A549 (cell line): Measurements from ENCODE around the gene XCL1. TPM values are rescaled to one million over a fixed set of nuclear protein-coding genes. Genes with fewer than 3 reads are reported as not detected.

Experiments
- ATAC-seq, 2 experiments: fragments of 200-7000 bp in 1 of 2; fragments of >200 bp in 1 of 2; cut with Nextera tagmentation in 1 of 2; cut with Tn5 transposase in 1 of 2; 3 replicates each; pipeline versions ENCODE4 v1.8.0 to v1.9.1; 2018 to 2020; ENCODE audit warnings: mild to moderate bottlenecking in 1 of 2, moderate library complexity in 1 of 2
- CTCF ChIA-PET: fragments of 300-600 bp; sonication (Branson Sonifier 250); formaldehyde crosslinking; extraction: SDS; loops from one replicate; lab custom pipeline; 2021; ENCODE audit warnings: antibody characterized with exemption, inconsistent platforms; lab: Yijun Ruan, JAX
- POLR2A ChIA-PET: fragments of 350-600 bp; formaldehyde crosslinking; extraction: SDS; loops from one replicate; lab custom pipeline; 2021; ENCODE audit warnings: antibody characterized with exemption, inconsistent platforms; lab: Yijun Ruan, JAX
- DNase-seq, 2 experiments: peaks; one replicate each; pipeline versions ENCODE4 v3.0.0 to v3.0.0-alpha.2; 2011 to 2016; ENCODE audit warnings: low read depth in 1 of 2, low spot score in 1 of 2
- FAIRE-seq: peaks from 2 replicates; lab custom pipeline; 2011; peaks lifted over from hg19 to GRCh38; lab: Jason Lieb, UNC
- H3K27ac ChIP-seq, 2 experiments: fragments of >200 bp; sonication (Bioruptor Twin); formaldehyde crosslinking; 3 replicates each; pipeline ENCODE4 v1.5.1; 2016 to 2017
- H3K4me1 ChIP-seq: fragments of >200 bp; sonication (Bioruptor Twin); formaldehyde crosslinking; 3 replicates; pipeline ENCODE4 v1.6.1; 2016
- H3K4me2 ChIP-seq: fragments of >200 bp; sonication (Bioruptor Twin); formaldehyde crosslinking; 3 replicates; pipeline ENCODE4 v1.6.1; 2016
- H3K4me3 ChIP-seq: fragments of >200 bp; sonication (Bioruptor Twin); formaldehyde crosslinking; 3 replicates; pipeline ENCODE4 v1.5.1; 2016
- H3K9me3 ChIP-seq: fragments of >200 bp; sonication (Bioruptor Twin); formaldehyde crosslinking; 3 replicates; pipeline ENCODE4 v1.6.1; 2016
- ESRRA ChIP-seq: fragments of 150-350 bp; IDR thresholded peaks from 2 replicates; pipeline ENCODE4 v1.6.1; 2014; ENCODE audit warnings: mild to moderate bottlenecking, low read length, borderline replicate concordance
- FOSL2 ChIP-seq, 2 experiments: fragments of 450-650 bp in 1 of 2; fragments of >200 bp in 1 of 2; sonication (Bioruptor Twin) in 1 of 2; formaldehyde crosslinking; IDR thresholded peaks; 2 replicates each; pipeline versions ENCODE4 v1.5.0 to v1.6.1; 2016 to 2020; ENCODE audit warnings: mild to moderate bottlenecking in 1 of 2, moderate library complexity in 1 of 2
- HDAC2 ChIP-seq: fragments of 200-600 bp; sonication (generic); IDR thresholded peaks from 2 replicates; pipeline ENCODE4 v1.6.1; 2016
- HOXA7 ChIP-seq: fragments of 250-450 bp; sonication (Bioruptor Pico); IDR thresholded peaks from 2 replicates; pipeline ENCODE4 v1.5.0; 2020; ENCODE audit warnings: mild to moderate bottlenecking, moderate library complexity
- JUN ChIP-seq, 2 experiments: fragments of >200 bp; sonication (Bioruptor Twin); formaldehyde crosslinking; IDR thresholded peaks; 2 replicates in 1 of 2; 3 replicates in 1 of 2; pipeline ENCODE4 v1.6.1; 2016 to 2017
- KDM5A ChIP-seq: fragments of 200-600 bp; sonication (generic); IDR thresholded peaks from 2 replicates; pipeline ENCODE4 v1.6.1; 2016; ENCODE audit warnings: antibody characterized with exemption, mild to moderate bottlenecking
- MAFK ChIP-seq: fragments of 450-650 bp; IDR thresholded peaks from 2 replicates; pipeline ENCODE4 v1.6.1; 2014; ENCODE audit not compliant: partially characterized antibody
- MAX ChIP-seq: IDR thresholded peaks from 2 replicates; pipeline ENCODE4 v1.6.1; 2012
- MYC ChIP-seq: IDR thresholded peaks from 2 replicates; pipeline ENCODE4 v1.6.1; 2012; ENCODE audit warnings: mild to moderate bottlenecking, inconsistent platforms, low read length, improper control_type of control experiment, borderline replicate concordance
- NPAS2 ChIP-seq: fragments of 250-450 bp; sonication (Bioruptor Pico); IDR thresholded peaks from 2 replicates; pipeline ENCODE4 v1.8.0; 2022; ENCODE audit warnings: mild to moderate bottlenecking, moderate library complexity, borderline replicate concordance
- NR3C1 ChIP-seq: fragments of >200 bp; sonication (Bioruptor Twin); formaldehyde crosslinking; IDR thresholded peaks from 3 replicates; pipeline ENCODE4 v1.6.1; 2017
- PHF8 ChIP-seq: fragments of 200-600 bp; sonication (generic); IDR thresholded peaks from 2 replicates; pipeline ENCODE4 v1.6.1; 2016; ENCODE audit warnings: low read depth, mild to moderate bottlenecking, antibody characterized with exemption, moderate library complexity, borderline replicate concordance
- POLR2A ChIP-seq: IDR thresholded peaks from 2 replicates; pipeline ENCODE4 v1.6.1; 2012; ENCODE audit warnings: mild to moderate bottlenecking, low read length
- POLR2AphosphoS2 ChIP-seq: conservative IDR thresholded peaks from 2 replicates; pipeline ENCODE4 v1.6.1; 2012; ENCODE audit warnings: low read length, improper control_type of control experiment, inconsistent platforms
- RCOR1 ChIP-seq: fragments of 150-350 bp; IDR thresholded peaks from 2 replicates; pipeline ENCODE4 v1.6.1; 2014; ENCODE audit warnings: antibody characterized with exemption, low read length, low read depth
- RFX5 ChIP-seq: fragments of 450-650 bp; IDR thresholded peaks from 2 replicates; pipeline ENCODE4 v1.7.1; 2014; ENCODE audit warnings: antibody characterized with exemption, mild to moderate bottlenecking, moderate library complexity
- ZC3H11A ChIP-seq: fragments of 450-650 bp; IDR thresholded peaks from 2 replicates; pipeline ENCODE4 v1.6.1; 2014; ENCODE audit warnings: antibody characterized with exemption, mild to moderate bottlenecking
- ZNF302 ChIP-seq: fragments of 250-450 bp; sonication (Bioruptor Pico); IDR thresholded peaks from 2 replicates; pipeline ENCODE4 v1.9.0; 2021; ENCODE audit warnings: inconsistent platforms, mild to moderate bottlenecking, moderate library complexity
- WGBS: methylation state at CpG from one replicate; pipeline ENCODE4 v1.1.6; 2017; ENCODE audit errors: missing lambda C conversion rate; 5-methylcytosine and 5-hydroxymethylcytosine counted together
- polyA plus RNA-seq, 4 experiments: library from polyadenylated mRNA; depleted of rRNA in 3 of 4; stranded (reverse); fragments of >200 nt; fragmentation: RNase III in 1 of 4; extraction: RNeasy Plus Mini Kit Qiagen cat#74134 plus additional on column Dnase treatment in 1 of 4; gene quantifications; 2 replicates in 3 of 4; 3 replicates in 1 of 4; pipeline ENCODE4 v1.2.3, GENCODE V29; 2011 to 2017
- TF ChIP-seq, protein P1 (sequence below): fragments of 200-600 bp; sonication (generic); IDR thresholded peaks from 2 replicates; pipeline ENCODE4 v1.6.1; 2016; ENCODE audit warnings: antibody characterized with exemption, mild to moderate bottlenecking, moderate library complexity
- TF ChIP-seq, protein P2 (sequence below): fragments of >200 bp; sonication (Bioruptor Twin); formaldehyde crosslinking; IDR thresholded peaks from 3 replicates; pipeline ENCODE4 v1.5.1; 2016
- TF ChIP-seq, protein P3 (sequence below): fragments of 450-650 bp; IDR thresholded peaks from 2 replicates; pipeline ENCODE4 v1.6.1; 2014; ENCODE audit warnings: antibody characterized with exemption
- TF ChIP-seq, protein P4 (sequence below): fragments of 150-350 bp; IDR thresholded peaks from 2 replicates; pipeline ENCODE4 v1.6.1; 2014; ENCODE audit warnings: low read depth, mild to moderate bottlenecking, low read length

XCL1 gene
- polyA plus RNA-seq, 2 of the 4 experiments (the other 2 are of a cell fraction), result not detected

DNA sequence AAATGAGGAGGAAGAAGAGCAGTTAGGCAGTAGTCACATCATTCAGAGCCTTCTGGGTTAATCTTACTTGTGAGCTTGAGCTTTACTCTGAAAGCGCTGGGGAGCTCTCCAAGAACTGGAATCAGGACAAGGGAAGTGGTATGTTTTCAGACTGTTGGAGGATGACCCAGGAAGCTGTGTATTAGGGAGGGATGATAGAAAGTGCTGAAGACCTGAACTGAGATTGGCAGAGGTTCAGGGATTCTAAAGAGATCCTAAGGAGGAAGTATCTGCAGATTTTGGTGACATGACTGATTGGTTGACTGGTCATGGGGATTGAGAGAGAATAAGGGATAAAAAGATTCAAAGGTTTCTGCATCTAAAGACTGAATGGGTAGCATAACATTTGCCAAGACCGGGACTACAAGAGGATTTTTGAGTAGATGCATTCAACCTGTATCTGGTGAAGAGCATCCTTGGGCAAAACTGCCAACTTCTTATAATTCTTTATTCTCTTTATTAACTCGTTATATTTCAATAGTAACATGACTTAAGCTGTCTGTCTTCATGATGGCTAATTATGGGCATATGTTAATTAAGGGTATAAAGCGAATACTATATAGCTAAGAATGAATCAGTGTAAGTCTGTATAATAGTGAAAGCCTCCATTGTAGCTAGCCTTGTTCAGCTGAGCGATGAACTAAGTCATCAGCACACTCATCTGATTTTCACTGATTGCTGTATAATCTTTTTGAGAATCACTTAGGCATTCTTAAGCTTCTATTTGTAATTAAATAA is 41.8 kb downstream of the XCL1 start:
- no peak for FAIRE-seq
- no peak overlapping the region for H3K4me2 ChIP-seq
- H3K27ac ChIP-seq, result no peak overlapping the region
- peaks cover 12% of the 10 kb centered on the region; the same call in 2 of the 3 replicates for H3K4me1 ChIP-seq
- no peak for DNase-seq
- ChIA-PET POLR2A (no interaction called here), CTCF (interaction anchor here (0.6 to 1.7 kb wide), 5 partner anchors 15 to 454 kb away, joined by 3 to 7 read pairs (median 4); no protein-coding TSS in a partner anchor)
- 59% methylated on average over 5 of the region's 5 CpGs for WGBS
- no peak overlapping the region for H3K4me3 ChIP-seq
- H3K9me3 ChIP-seq, result no peaks in the 10 kb centered on the region
- no peak for ATAC-seq
- TF ChIP-seq NR3C1, result no peak
- no peak for TF ChIP-seq POLR2A
- TF ChIP-seq ZNF302 (CRISPR knock-in tag), result no peak
- TF ChIP-seq MAX, result no peak
- no peak for TF ChIP-seq PHF8
- TF ChIP-seq, protein P1, sequence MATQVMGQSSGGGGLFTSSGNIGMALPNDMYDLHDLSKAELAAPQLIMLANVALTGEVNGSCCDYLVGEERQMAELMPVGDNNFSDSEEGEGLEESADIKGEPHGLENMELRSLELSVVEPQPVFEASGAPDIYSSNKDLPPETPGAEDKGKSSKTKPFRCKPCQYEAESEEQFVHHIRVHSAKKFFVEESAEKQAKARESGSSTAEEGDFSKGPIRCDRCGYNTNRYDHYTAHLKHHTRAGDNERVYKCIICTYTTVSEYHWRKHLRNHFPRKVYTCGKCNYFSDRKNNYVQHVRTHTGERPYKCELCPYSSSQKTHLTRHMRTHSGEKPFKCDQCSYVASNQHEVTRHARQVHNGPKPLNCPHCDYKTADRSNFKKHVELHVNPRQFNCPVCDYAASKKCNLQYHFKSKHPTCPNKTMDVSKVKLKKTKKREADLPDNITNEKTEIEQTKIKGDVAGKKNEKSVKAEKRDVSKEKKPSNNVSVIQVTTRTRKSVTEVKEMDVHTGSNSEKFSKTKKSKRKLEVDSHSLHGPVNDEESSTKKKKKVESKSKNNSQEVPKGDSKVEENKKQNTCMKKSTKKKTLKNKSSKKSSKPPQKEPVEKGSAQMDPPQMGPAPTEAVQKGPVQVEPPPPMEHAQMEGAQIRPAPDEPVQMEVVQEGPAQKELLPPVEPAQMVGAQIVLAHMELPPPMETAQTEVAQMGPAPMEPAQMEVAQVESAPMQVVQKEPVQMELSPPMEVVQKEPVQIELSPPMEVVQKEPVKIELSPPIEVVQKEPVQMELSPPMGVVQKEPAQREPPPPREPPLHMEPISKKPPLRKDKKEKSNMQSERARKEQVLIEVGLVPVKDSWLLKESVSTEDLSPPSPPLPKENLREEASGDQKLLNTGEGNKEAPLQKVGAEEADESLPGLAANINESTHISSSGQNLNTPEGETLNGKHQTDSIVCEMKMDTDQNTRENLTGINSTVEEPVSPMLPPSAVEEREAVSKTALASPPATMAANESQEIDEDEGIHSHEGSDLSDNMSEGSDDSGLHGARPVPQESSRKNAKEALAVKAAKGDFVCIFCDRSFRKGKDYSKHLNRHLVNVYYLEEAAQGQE, result no peak
- TF ChIP-seq HOXA7 (CRISPR knock-in tag), result no peak
- TF ChIP-seq ESRRA, result no peak
- no peak for TF ChIP-seq RFX5
- no peak for TF ChIP-seq FOSL2 (IDR thresholded peaks at IDR 0.05)
- TF ChIP-seq FOSL2 (CRISPR knock-in tag; IDR thresholded peaks at IDR 0.05), result no peak
- no peak for TF ChIP-seq KDM5A
- TF ChIP-seq HDAC2, result no peak
- no peak for TF ChIP-seq JUN (IDR thresholded peaks at IDR 0.05)
- no peak for TF ChIP-seq POLR2AphosphoS2
- TF ChIP-seq NPAS2 (CRISPR knock-in tag), result no peak
- TF ChIP-seq MYC, result no peak
- TF ChIP-seq, protein P2, sequence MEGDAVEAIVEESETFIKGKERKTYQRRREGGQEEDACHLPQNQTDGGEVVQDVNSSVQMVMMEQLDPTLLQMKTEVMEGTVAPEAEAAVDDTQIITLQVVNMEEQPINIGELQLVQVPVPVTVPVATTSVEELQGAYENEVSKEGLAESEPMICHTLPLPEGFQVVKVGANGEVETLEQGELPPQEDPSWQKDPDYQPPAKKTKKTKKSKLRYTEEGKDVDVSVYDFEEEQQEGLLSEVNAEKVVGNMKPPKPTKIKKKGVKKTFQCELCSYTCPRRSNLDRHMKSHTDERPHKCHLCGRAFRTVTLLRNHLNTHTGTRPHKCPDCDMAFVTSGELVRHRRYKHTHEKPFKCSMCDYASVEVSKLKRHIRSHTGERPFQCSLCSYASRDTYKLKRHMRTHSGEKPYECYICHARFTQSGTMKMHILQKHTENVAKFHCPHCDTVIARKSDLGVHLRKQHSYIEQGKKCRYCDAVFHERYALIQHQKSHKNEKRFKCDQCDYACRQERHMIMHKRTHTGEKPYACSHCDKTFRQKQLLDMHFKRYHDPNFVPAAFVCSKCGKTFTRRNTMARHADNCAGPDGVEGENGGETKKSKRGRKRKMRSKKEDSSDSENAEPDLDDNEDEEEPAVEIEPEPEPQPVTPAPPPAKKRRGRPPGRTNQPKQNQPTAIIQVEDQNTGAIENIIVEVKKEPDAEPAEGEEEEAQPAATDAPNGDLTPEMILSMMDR, result no peak
- no peak for TF ChIP-seq ZC3H11A
- TF ChIP-seq, protein P3, sequence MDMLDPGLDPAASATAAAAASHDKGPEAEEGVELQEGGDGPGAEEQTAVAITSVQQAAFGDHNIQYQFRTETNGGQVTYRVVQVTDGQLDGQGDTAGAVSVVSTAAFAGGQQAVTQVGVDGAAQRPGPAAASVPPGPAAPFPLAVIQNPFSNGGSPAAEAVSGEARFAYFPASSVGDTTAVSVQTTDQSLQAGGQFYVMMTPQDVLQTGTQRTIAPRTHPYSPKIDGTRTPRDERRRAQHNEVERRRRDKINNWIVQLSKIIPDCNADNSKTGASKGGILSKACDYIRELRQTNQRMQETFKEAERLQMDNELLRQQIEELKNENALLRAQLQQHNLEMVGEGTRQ, result no peak

- FAIRE-seq, result no peak
- ATAC-seq, result no peak
- peaks cover 19% of the 10 kb centered on the region for H3K4me1 ChIP-seq
- DNase-seq, result no peak
- H3K4me3 ChIP-seq, result no peak overlapping the region
- CTCF ChIA-PET, result interaction anchor here (1.2 to 1.7 kb wide), 3 partner anchors 15 to 277 kb away, joined by 3 to 7 read pairs (median 4); no protein-coding TSS in a partner anchor
- WGBS, result 55% methylated on average over 2 of the region's 2 CpGs
- no peak overlapping the region for H3K27ac ChIP-seq
- no peaks in the 10 kb centered on the region for H3K9me3 ChIP-seq
- TF ChIP-seq MAFK, result peak; percentile 79
- TF ChIP-seq NR3C1, result no peak
- no peak for TF ChIP-seq RCOR1
- TF ChIP-seq, protein P4, sequence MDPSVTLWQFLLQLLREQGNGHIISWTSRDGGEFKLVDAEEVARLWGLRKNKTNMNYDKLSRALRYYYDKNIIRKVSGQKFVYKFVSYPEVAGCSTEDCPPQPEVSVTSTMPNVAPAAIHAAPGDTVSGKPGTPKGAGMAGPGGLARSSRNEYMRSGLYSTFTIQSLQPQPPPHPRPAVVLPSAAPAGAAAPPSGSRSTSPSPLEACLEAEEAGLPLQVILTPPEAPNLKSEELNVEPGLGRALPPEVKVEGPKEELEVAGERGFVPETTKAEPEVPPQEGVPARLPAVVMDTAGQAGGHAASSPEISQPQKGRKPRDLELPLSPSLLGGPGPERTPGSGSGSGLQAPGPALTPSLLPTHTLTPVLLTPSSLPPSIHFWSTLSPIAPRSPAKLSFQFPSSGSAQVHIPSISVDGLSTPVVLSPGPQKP, result no peak
- TF ChIP-seq, all 56 proteins: peak for 1
- POLR2A ChIA-PET, result interaction anchor here (0.5 kb wide), 1 partner anchor 729 kb away, joined by 3 read pairs; no protein-coding TSS in a partner anchor
- no peak overlapping the region for H3K4me2 ChIP-seq
Observed at GRCh38 chr1:168618886-168619285, 42.5 kb downstream of the XCL1 start.
